CD4-positive, alpha-beta T cell treated with Interleukin-15 for 4 hours (primary cell): Measurements from ENCODE around the gene DMRTA1.
"Not testable (repeated sequence)": the region's sequence is repeated elsewhere in the genome, so short reads cannot be mapped to it uniquely, and the experiment has no call there.

Source experiments
- DNase-seq: peaks from one replicate; pipeline ENCODE4 v3.0.0-alpha.2; 2020; ENCODE audit warnings: low spot score

DMRTA1 gene

GRCh38 chr9:22446589-22446949 is at the start of gene DMRTA1:
DMRTA1 (plus strand) TSS chr9:22446824; CDS start chr9:22447066, 242 bp downstream.
- no peak for DNase-seq

GRCh38 chr9:22401671-22402070 is 45.0 kb upstream of the DMRTA1 start:
- no peak for DNase-seq

GRCh38 chr9:22405869-22406659 is 40.6 kb upstream of the DMRTA1 start:
- no peak for DNase-seq

DNA sequence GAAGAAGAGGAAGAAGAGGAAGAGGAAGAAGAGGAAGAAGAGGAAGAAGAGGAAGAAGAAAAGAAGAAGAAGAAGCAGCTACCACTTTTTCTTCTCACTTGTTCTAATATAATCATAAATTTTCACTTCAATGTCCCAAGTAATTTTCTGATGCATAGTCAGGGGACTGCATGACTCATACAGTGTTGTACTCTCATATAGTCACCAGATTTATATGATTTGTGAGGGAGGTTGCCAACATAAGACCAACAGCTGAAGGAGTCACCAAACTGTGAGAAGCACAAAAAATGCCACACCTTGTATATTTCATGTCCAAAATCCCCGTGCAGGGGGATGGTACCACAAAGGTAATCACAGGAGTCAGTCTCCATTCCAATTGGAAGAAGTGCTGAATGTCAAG is 32.7 kb upstream of the DMRTA1 start:
- no peak for DNase-seq

- no peak for DNase-seq
Measured at GRCh38 chr9:22415941-22416691, 30.5 kb upstream of the DMRTA1 start.

GRCh38 chr9:22416692-22417060 is 29.9 kb upstream of the DMRTA1 start:
- DNase-seq, result no peak

GRCh38 chr9:22423566-22423965 is 23.1 kb upstream of the DMRTA1 start:
- no peak for DNase-seq

DNA sequence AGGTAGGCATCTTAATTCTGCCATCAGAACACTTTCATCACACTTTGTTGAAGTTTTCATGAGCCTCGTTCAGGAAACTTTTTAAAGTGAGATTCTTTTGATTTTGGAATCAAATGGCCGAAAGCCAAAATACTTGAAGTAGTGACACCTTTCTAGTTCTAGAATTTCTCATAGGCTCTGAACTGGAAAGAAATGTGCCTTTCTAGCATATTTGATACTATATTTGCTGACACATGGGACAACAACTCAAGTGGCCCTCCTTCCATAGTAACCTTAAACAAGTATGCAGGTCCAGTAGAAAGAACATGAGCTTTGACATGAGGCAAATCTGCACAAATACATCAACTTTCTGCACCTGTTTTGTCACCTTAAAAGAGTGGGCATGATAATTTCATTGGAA is 22.0 kb upstream of the DMRTA1 start:
- no peak for DNase-seq

DNA sequence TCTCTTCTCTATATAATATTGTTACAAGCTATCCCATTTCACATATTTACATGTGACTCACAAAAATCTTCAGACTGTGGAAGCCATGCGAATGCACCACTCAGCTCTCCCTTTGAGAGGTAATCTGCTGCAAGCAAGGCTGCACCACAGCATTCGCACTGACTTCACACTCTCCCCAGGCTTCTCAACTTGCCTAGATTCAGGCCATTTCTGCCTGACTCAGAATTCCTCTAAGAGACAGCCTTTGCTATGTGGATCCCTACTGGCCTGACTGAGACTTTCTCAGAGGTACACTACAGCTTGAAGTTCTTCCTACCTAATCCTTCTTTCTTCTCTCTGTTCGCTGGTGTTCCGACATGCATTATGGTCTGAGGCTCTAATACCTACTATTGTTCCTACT is 21.1 kb upstream of the DMRTA1 start:
- DNase-seq, result no peak

- DNase-seq, result no peak
Measured at GRCh38 chr9:22427226-22427880, 19.3 kb upstream of the DMRTA1 start.

DNA sequence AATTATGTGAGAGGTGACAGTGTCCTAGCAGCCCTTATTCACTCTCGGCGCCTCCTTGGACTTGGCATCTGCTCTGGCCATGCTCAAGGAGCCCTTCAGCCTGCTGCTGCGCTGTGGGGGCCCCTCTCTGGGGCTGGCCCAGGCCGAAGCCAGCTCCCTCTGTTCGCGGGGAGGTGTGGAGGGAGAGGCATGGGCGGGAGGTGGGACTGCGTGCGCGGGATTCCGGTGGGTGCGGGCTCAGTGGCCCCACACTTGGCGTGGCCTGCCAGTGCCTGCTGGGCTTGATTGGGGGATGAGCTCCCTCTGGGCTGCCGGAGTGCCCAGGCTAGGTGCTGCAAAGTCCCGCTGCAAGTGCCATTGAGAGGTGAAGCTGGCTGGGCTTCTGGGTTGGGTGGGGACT is 12.9 kb upstream of the DMRTA1 start:
- DNase-seq, result no peak

GRCh38 chr9:22435252-22435651 is 11.4 kb upstream of the DMRTA1 start:
- not testable (repeated sequence) for DNase-seq

DNA sequence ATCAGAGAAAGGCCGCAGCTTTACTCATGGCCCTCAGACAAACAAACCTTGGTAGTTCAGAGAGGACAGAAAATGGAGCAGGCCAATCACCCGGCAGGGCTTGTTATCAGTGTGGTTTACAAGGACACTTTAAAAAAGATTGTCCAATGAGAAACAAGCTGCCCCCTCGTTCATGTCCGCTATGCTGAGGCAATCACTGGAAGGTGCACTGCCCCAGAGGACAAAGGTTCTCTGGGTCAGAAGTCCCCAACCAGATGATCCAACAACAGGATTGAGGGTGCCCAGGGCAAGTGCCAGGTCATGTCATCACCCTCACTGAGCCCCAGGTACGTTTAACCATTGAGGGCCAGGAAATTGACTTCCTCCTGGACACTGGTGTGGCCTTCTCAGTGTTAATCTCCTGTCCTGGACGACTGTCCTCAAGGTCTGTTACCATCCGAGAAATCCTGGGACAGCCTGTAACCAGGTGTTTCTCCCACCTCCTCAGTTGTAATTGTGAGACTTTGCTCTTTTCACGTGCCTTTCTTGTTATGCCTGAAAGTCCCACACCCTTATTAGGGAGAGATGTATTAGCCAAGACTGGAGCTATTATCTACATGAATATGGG is 9.1 kb upstream of the DMRTA1 start:
- not testable (repeated sequence) for DNase-seq

DNA sequence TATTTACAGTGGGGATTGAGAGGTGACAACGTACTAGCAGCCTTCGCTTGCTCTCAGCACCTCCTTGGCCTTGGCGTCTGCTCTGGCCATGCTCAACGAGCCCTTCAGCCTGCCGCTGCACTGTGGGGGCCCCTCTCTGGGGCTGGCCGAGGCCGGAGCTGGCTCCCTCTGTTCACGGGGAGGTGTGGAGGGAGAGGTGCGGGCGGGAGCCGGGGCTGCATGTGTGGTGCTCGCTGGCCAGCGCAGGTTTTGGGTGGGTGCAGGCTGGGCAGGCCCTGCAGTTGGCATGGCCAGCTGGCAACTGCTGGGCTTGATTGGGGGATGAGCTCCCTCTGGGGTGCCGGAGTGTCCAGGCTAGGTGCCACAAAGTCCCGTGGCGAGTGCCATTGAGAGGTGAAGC is 5.8 kb upstream of the DMRTA1 start:
- no peak for DNase-seq

GRCh38 chr9:22446950-22447617 is 460 bp downstream of the DMRTA1 start:
- DNase-seq, result peak; percentile 15

GRCh38 chr9:22447618-22448305 is 1.1 kb downstream of the DMRTA1 start:
- DNase-seq, result no peak

DNA sequence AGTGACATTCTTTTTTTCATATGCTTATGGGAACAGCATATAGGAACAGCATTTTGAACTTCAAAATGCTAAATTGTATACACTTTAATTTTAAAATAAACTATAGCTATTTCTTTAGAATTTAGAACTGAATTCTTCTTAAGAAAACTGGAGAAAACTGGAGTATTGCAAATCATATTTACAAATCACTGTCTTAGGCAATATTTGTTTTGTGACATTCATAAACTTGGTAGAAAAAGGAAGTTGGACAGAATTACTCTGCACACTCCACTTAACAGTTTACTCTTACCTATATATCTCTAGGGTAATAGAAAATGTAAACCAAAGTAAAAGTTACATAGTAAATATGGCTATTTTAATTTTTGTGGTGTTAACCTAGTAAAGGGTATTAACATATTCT is 3.1 kb downstream of the DMRTA1 start:
- DNase-seq, result no peak

GRCh38 chr9:22452415-22453010 is 5.9 kb downstream of the DMRTA1 start:
- peak; percentile 50 for DNase-seq

- DNase-seq, result no peak
Measured at GRCh38 chr9:22454016-22454415, 7.4 kb downstream of the DMRTA1 start.

- DNase-seq, result no peak
Measured at GRCh38 chr9:22455181-22455580, 8.6 kb downstream of the DMRTA1 start.

GRCh38 chr9:22457448-22457847 is 10.8 kb downstream of the DMRTA1 start:
- no peak for DNase-seq
